ENCODE results near the gene ZNF148. TPM values are rescaled to one million over a fixed set of nuclear protein-coding genes. Genes with fewer than 3 reads are reported as not detected.

Gene ZNF148
- total RNA-seq, 1 experiment from 2014 or later: 24.8 TPM

GRCh38 chr3:125332504-125332903, 42.6 kb downstream of the ZNF148 start:
- H3K9ac ChIP-seq (ENCODE audit: extremely low read depth, insufficient read length, low read length): no peak overlapping the region
- H2AK5ac ChIP-seq (ENCODE audit: insufficient read length, low read length): no peak overlapping the region
- no peak overlapping the region for H3K4ac ChIP-seq (ENCODE audit: low read depth, low read length)
- H4K20me1 ChIP-seq (ENCODE audit: control insufficient read depth, insufficient read depth, insufficient read length): no peaks in the 10 kb centered on the region
- peaks cover 6 to 7% of the 10 kb centered on the region in 2 experiments for H3K4me1 Mint-ChIP-seq
- no peak overlapping the region for H3K23ac ChIP-seq (ENCODE audit: insufficient read length, low read depth, low read length)
- no peak overlapping the region for H3K27ac Mint-ChIP-seq
- H2BK120ac ChIP-seq (ENCODE audit: low read depth, low read length, poor library complexity, severe bottlenecking): no peak overlapping the region
- no peaks in the 10 kb centered on the region for H3K79me1 ChIP-seq (ENCODE audit: insufficient read depth, low read depth, low read length, poor library complexity, severe bottlenecking)
- no peak for TF ChIP-seq CTCF (conservative IDR thresholded peaks at IDR 0.05)
- H3K79me2 ChIP-seq (ENCODE audit: insufficient read depth, low read length): peaks cover 4% of the 10 kb centered on the region; the same call in 1 of the 2 replicates
- no CpG with 5 or more reads among the region's 2 CpGs for WGBS (ENCODE audit: extremely low coverage, insufficient read length, low lambda C conversion rate)
- H3K4me3 Mint-ChIP-seq: no peak overlapping the region
- no peak overlapping the region for H3K18ac ChIP-seq (ENCODE audit: insufficient read length, low read depth, low read length)
- H3K36me3 Mint-ChIP-seq (ENCODE audit: insufficient read depth in 1 of 3, low read depth in 3 of 3): peaks cover 4 to 14% (median 6%) of the 10 kb centered on the region in 3 experiments
- no peak overlapping the region for H3T11ph ChIP-seq (ENCODE audit: low read length)
- H2BK5ac ChIP-seq (ENCODE audit: insufficient read length, low read length): no peak overlapping the region
- no peak overlapping the region for H3K4me2 ChIP-seq (ENCODE audit: insufficient read depth, insufficient read length, low read length)
- DNase-seq: no peak
- no peak overlapping the region for H2BK15ac ChIP-seq (ENCODE audit: low read depth, low read length)
- H3K27me3 ChIP-seq (ENCODE audit: insufficient read depth, low read length): no peaks in the 10 kb centered on the region
- H3K56ac ChIP-seq (ENCODE audit: insufficient read length, low read depth, low read length): no peak overlapping the region
- no peak overlapping the region for H4K8ac ChIP-seq (replicated peaks; ENCODE audit: insufficient read length, low read depth, low read length)
- no peaks in the 10 kb centered on the region for H3K9me3 ChIP-seq (ENCODE audit: control insufficient read depth, low read depth, low read length)
- H4K5ac ChIP-seq (ENCODE audit: insufficient read length, low read depth, low read length): no peak overlapping the region
- no peak overlapping the region for H3K27ac ChIP-seq (ENCODE audit: insufficient read length, low read depth, low read length)
- no peak overlapping the region for H2AFZ ChIP-seq (ENCODE audit: low read length)
- no peaks in the 10 kb centered on the region for H3K27me3 Mint-ChIP-seq (ENCODE audit: low read depth)
- no peaks in the 10 kb centered on the region for H3K23me2 ChIP-seq (ENCODE audit: insufficient read length, low read depth, low read length, poor library complexity, severe bottlenecking)
- H2BK12ac ChIP-seq (ENCODE audit: insufficient read length, low read depth, low read length): no peak overlapping the region
- H2BK20ac ChIP-seq (ENCODE audit: low read depth, low read length, poor library complexity, severe bottlenecking): no peak overlapping the region
- no peaks in the 10 kb centered on the region for H3K4me1 ChIP-seq (ENCODE audit: insufficient read depth, low read length)
- H4K91ac ChIP-seq (ENCODE audit: insufficient read length, low read depth, low read length): no peak overlapping the region
- H3K9me3 Mint-ChIP-seq: peaks cover 4% of the 10 kb centered on the region in 2 experiments
- no peak overlapping the region for H3K14ac ChIP-seq (ENCODE audit: insufficient read depth, low read length)

All from H9 (cell line).